HG02610 (cell line): ENCODE measurements around the gene C2orf42.
A peak's percentile ranks its signal among the peaks of the same experiment; 100 is the strongest.
"Not testable (repeated sequence)": the region's sequence is repeated elsewhere in the genome, so short reads cannot be mapped to it uniquely, and the experiment has no call there.

Experiments
- ATAC-seq: cut with Tn5 transposase; IDR thresholded peaks from one replicate; pipeline ENCODE4 v1.9.1; 2021; ENCODE audit warnings: mild to moderate bottlenecking, moderate library complexity; ENCODE audit not compliant: unreplicated experiment

C2orf42 gene

DNA sequence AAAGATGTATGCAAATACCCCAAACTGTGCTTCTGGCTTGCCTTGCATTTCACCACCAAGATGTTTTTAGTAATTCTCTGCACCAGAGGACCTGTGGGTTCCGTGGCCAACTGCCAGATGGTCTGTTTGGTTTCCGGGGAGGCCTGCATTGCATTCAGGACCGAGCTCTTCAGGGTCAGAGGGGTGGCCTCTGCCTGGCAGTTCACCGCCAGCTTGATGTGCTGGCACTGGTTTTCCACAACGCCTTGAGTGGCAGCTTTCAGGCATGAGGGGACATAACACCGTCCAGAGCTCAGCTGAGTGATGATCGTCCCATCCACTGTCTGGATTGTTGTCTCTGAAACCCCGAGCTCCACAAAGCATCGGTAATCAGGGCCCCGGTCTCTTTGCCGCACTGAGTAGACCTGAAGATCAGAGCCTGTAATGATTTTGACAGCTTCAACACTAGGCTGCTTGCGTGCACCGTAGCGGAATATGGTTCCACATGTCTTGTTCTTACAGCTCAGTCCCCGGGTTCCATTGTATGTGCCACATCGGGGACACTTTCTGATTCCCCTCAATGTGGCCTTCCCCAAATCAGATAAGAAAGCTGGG is 9.4 kb downstream of the C2orf42 start:
- ATAC-seq, result no peak

GRCh38 chr2:70173520-70173919 is 17.3 kb downstream of the C2orf42 start:
- no peak for ATAC-seq

DNA sequence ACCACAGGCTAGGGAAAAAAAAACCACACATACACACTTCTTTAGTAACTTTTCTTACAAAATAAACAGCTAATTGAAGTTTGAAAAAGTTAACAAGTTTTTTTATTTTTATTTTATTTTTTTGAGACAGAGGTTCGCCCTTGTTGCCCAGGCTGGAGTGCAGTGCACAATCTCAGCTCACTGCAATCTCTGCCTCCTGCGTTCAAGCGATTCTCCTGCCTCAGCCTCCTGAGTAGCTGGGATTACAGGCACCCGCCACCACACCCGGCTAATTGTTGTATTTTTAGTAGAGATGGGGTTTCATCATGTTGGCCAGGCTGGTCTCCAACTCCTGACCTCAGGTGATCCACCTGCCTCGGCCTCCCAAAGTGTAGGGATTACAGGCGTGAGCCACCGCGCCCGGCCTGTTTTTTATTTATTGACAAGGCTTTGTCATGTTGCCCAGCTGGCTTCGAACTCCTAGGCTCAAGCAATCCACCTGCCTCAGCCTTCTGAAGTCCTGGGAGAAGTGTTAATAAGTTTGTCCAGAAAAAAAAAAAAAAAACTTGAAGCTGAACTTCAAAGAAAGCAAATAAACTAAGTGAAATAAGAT is 21.1 kb downstream of the C2orf42 start:
- ATAC-seq, result not testable (repeated sequence)

GRCh38 chr2:70161069-70161534 is 29.7 kb downstream of the C2orf42 start:
- peak; percentile 89 for ATAC-seq

DNA sequence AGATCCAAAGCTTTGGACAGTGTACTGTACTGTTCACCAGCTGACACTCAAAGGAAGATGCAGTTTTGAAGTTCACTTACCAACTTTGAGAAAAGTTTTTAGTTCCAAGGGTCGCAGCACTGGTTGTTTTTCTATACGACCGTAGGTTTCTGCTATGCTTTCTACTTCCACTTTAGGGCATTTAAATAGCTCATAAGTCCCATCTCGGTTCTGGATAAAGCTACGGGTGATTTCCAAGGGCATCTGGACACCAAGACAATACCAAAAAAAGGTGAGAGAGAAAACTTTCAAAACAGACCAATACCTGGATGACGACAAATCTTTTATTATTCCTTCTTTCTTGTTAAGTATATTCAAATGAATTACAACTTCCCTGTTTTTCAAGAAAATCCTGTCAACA is 30.3 kb downstream of the C2orf42 start:
- ATAC-seq, result peak; percentile 13

DNA sequence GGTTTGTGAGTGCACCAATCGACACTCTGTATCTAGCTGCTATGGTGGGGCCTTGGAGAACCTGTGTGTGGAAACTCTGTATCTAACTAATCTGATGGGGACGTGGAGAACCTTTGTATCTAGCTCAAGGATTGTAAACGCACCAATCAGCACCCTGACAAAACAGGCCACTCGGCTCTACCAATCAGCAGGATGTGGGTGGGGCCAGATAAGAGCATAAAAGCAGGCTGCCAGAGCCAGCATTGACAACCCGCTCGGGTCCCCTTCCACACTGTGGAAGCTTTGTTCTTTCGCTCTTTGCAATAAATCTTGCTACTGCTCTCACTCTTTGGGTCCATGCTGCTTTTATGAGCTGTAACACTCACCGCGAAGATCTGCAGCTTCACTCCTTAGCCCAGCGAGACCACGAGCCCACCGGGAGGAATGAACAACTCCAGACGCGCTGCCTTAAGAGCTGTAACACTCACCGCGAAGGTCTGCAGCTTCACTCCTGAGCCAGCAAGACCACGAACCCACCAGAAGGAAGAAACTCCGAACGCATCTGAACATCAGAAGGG is 41.6 kb downstream of the C2orf42 start:
- not testable (repeated sequence) for ATAC-seq

DNA sequence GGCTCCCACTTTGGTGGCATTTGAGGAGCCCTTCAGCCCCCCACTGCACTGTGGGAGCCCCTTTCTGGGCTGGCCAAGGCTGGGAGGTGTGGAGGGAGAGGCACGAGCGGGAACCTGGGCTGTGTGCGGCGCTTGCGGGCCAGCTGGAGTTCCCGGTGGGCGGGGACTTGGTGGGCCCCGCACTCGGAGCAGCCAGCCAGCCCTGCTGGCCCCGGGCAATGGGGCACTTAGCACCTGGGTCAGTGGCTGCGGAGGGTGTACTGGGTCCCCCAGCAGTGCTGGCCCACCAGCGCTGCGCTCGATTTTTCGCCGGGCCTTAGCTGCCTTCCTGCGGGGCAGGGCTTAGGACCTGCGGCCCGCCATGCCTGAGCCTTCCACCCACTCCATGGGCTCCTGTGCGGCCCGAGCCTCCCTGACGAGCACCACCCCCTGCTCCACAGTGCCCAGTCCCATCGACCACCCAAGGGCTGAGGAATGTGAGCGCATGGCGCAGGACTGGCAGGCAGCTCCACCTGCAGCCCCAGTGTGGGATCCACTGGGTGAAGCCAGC is 42.5 kb downstream of the C2orf42 start:
- ATAC-seq, result not testable (repeated sequence)

- ATAC-seq, result no peak
Measured at GRCh38 chr2:70145851-70146739, 44.7 kb downstream of the C2orf42 start.

DNA sequence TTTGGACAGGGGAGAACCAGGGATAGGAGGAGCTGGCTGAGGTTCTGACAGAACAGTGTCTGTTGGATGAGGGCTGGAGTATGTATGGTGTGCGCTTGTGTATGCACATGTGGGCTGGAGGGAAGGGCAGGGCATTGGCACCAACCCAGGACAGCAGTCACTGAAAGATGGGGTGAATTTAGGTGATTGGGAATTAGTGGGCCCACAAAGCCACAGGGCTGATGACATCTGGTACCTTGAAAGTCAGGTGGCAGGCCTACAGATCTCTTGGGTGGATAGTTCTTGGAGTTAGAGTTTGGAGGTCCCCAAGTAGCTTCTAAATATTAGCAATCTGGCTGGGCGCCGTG is 45.7 kb downstream of the C2orf42 start:
- no peak for ATAC-seq

DNA sequence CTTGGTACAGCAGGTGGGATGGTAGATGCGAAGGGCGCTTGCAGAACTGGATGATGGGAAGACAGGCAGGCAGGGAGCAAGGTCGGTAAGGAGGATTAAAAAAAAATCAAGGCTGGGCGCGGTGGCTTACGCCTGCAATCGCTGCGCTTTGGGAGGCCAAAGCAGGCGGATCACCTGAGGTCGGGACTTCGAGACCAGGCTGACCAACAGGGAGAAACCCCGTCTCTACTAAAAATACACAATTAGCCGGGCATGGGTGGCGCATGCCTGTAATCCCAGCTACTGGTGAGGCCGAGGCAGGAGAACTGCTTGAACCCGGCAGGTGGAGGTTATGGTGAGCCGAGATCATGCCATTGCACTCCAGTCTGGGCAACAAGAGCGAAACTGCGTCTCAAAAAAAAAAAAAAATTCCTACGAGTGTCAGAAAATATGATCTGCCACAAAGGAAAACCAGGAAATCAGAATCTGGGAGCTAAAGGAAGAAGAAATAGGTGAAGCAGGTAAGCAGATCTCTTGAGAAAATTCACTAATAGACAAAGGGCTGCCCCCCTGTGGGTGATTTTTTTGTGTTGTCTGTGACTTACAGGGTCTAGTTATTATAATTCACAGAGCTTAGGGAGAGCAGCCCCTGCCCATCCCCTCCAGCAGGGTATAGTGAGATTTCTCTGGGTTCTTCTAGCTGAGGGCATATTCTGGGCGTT is 46.2 kb downstream of the C2orf42 start:
- ATAC-seq, result no peak

- no peak for ATAC-seq
Measured at GRCh38 chr2:70143314-70144150, 47.3 kb downstream of the C2orf42 start.

GRCh38 chr2:70142590-70143313 is 48.1 kb downstream of the C2orf42 start:
- peak; percentile 54 for ATAC-seq

DNA sequence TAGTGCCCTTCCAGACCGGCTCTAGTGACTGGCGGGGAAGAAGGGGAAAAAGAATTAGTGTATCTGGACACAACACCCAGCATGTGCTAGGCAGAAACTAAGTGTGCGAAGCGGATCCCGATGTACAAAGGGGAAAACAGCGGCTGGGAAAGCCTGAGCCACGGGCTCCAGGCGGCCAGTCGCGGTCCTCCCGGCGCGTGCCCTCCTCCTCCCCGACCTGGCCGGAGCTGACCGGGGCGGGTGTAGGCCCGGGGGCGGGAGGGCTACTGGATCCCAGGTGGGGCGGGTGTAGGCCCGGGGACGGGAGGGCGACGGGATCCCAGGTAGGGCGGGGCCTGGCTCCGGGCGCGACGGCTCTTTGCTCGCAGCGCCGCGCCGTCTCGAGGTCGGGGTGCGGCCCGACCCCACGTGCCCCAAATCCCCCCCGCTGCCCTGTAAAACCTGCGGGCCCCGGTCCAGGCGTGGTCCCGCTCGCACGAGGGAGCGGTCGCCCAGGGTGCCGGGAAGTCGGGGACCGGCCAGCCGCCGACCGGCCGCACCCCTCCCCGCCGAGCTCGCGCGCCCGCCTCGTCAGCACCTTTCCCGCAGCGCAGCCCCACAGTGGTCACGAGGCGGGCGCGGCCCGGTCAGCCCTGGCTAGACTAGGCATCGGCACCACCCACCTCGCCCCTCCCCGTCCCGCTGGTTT is 48.8 kb downstream of the C2orf42 start:
- peak; percentile 32 for ATAC-seq

- ATAC-seq, result peak; percentile 53
Measured at GRCh38 chr2:70141212-70141901, 49.5 kb downstream of the C2orf42 start.

DNA sequence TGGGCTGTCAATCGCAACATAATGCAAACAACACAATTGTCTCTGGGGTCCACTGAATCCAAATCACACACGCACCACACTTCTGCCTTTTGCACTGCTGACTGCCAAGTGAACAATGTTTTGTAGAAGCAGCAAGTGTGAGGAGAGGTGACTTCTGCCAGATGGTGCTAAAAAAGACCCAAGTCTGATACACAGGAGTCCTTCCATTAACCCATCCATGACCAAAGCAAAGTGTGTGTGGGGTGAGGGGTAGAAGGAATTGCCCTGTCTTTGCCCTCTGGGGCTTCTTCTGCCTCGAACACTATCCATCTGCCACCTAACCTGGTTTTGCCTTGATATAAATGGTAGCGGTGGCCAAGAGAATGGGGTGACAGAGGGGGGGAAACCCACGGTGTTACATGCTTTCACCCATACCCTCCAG is 50.0 kb downstream of the C2orf42 start:
- no peak for ATAC-seq

DNA sequence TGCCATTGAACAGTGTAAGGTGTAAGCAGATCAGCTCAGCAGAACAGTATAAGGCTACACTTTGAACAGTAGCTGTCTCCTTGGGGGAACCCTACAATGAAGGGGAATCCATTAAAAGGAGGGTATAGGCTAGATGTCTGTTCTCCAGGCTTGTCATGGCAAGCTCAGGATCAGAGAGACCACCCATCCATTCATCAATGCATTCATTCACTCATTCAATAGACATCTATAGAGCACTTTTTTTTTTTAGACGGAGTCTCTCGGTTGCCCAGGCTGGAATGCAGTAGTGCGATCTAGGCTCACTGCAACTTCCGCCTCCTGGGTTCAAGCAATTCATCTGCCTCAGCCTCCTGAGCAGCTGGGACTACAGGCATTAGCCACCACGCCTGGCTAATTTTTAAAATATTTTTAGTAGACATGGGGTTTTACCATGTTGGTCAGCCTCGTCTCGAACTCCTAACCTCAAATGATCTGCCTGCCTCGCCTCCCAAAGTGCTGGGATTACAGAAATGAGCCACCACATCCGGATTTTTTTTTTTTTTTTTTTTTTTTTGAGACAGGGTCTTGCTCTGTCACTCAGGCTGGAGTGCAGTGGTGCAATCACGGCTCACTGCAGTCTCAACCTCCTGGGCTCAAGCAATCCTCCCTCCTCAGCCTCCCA is 56.4 kb downstream of the C2orf42 start:
- ATAC-seq, result peak; percentile 27
